Loucy (cell line): ENCODE measurements around the gene CASK.

Experiments used
- H2AFZ ChIP-seq: fragments of 200-600 bp; sonication (generic); 2 replicates; pipeline ENCODE4 v1.6.0; 2016; ENCODE audit warnings: antibody characterized with exemption, mild to moderate bottlenecking, low read length, moderate library complexity
- H3F3A ChIP-seq: fragments of 200-600 bp; 2 replicates; pipeline ENCODE4 v1.6.0; 2016; ENCODE audit warnings: antibody characterized with exemption, low read depth, mild to moderate bottlenecking
- H3K27me3 ChIP-seq: fragments of 200-600 bp; sonication (generic); 2 replicates; pipeline ENCODE4 v1.6.1; 2014; ENCODE audit warnings: low read length, mild to moderate bottlenecking; ENCODE audit not compliant: insufficient read depth, poor library complexity, severe bottlenecking
- H3K36me3 ChIP-seq: fragments of 200-600 bp; sonication (generic); 2 replicates; pipeline ENCODE4 v1.6.1; 2016; ENCODE audit warnings: low read length; ENCODE audit not compliant: insufficient read depth
- H3K4me1 ChIP-seq: fragments of 200-600 bp; sonication (generic); 2 replicates; pipeline ENCODE4 v1.5.1; 2014; ENCODE audit warnings: low read length, mild to moderate bottlenecking; ENCODE audit not compliant: insufficient read depth, poor library complexity, severe bottlenecking
- H3K4me2 ChIP-seq: fragments of 200-600 bp; sonication (generic); 2 replicates; pipeline ENCODE4 v1.6.0; 2014; ENCODE audit warnings: antibody characterized with exemption, low read length, low read depth, mild to moderate bottlenecking; ENCODE audit not compliant: poor library complexity, severe bottlenecking
- H3K4me3 ChIP-seq: fragments of 200-600 bp; sonication (generic); 2 replicates; pipeline ENCODE4 v1.5.1; 2014; ENCODE audit warnings: low read length, mild to moderate bottlenecking, mixed read lengths; ENCODE audit not compliant: poor library complexity, severe bottlenecking
- H3K79me2 ChIP-seq: fragments of 200-600 bp; sonication (generic); 2 replicates; pipeline ENCODE4 v1.6.1; 2014; ENCODE audit warnings: low read length; ENCODE audit not compliant: insufficient read depth
- H3K9ac ChIP-seq: fragments of 200-600 bp; sonication (generic); 2 replicates; pipeline ENCODE4 v1.6.0; 2014; ENCODE audit warnings: mild to moderate bottlenecking, low read depth, low read length, moderate library complexity; ENCODE audit not compliant: poor library complexity, severe bottlenecking
- H3K9me2 ChIP-seq: fragments of 200-600 bp; sonication (generic); replicated peaks from 2 replicates; pipeline ENCODE4 v1.6.1; 2016; ENCODE audit warnings: low read depth, low read length, mixed read lengths
- H3K9me3 ChIP-seq: fragments of 200-600 bp; sonication (generic); 2 replicates; pipeline ENCODE4 v1.6.1; 2014; ENCODE audit warnings: mild to moderate bottlenecking, antibody characterized with exemption, low read length, low read depth; ENCODE audit not compliant: insufficient read depth
- H4K20me1 ChIP-seq: fragments of 200-600 bp; sonication (generic); 2 replicates; pipeline ENCODE4 v1.6.0; 2014; ENCODE audit warnings: antibody characterized with exemption, low read length, mild to moderate bottlenecking; ENCODE audit not compliant: insufficient read depth, poor library complexity, severe bottlenecking
- CTCF ChIP-seq: fragments of 200-600 bp; sonication (generic); conservative IDR thresholded peaks from 2 replicates; pipeline ENCODE4 v1.5.1; 2014; ENCODE audit warnings: mild to moderate bottlenecking, antibody characterized with exemption, low read length
- EZH2phosphoT487 ChIP-seq: fragments of 200-600 bp; IDR thresholded peaks from 2 replicates; pipeline ENCODE4 v1.6.1; 2018; ENCODE audit warnings: antibody characterized with exemption, mild to moderate bottlenecking, moderate library complexity, borderline replicate concordance

The CASK gene

GRCh38 chrX:41591906-41592305, 331.4 kb downstream of the CASK start:
- Histone ChIP-seq H3F3A (no peaks in the 10 kb centered on the region), H3K4me3 (no peak overlapping the region), H3K27me3 (no peaks in the 10 kb centered on the region), H3K9me2 (no peaks in the 10 kb centered on the region), H3K79me2 (no peaks in the 10 kb centered on the region), H3K36me3 (no peaks in the 10 kb centered on the region; the same call in 1 of the 2 replicates), H3K4me1 (no peaks in the 10 kb centered on the region), H2AFZ (no peak overlapping the region), H3K9me3 (no peaks in the 10 kb centered on the region), H4K20me1 (no peaks in the 10 kb centered on the region), H3K4me2 (no peak overlapping the region), H3K9ac (no peak overlapping the region)
- TF ChIP-seq CTCF = no peak
- TF ChIP-seq EZH2phosphoT487 = no peak

- H3K27me3 ChIP-seq = no peaks in the 10 kb centered on the region
- no peaks in the 10 kb centered on the region for H3K4me1 ChIP-seq
- H3K4me3 ChIP-seq = no peak overlapping the region
- no peak overlapping the region for H3K9ac ChIP-seq
- TF ChIP-seq CTCF (no peak), EZH2phosphoT487 (no peak)
- peaks cover 4% of the 10 kb centered on the region; the same call in 1 of the 2 replicates for H3K36me3 ChIP-seq
- H3F3A ChIP-seq = no peaks in the 10 kb centered on the region
- no peaks in the 10 kb centered on the region for H3K79me2 ChIP-seq
- H2AFZ ChIP-seq = no peak overlapping the region
- no peaks in the 10 kb centered on the region for H4K20me1 ChIP-seq
- H3K9me2 ChIP-seq = no peaks in the 10 kb centered on the region
- H3K4me2 ChIP-seq = no peak overlapping the region
- H3K9me3 ChIP-seq = no peaks in the 10 kb centered on the region
These were observed 332.7 kb downstream of the CASK start for GRCh38 chrX:41590641-41591040.

- H3K27me3 ChIP-seq = no peaks in the 10 kb centered on the region
- TF ChIP-seq CTCF (no peak), EZH2phosphoT487 (no peak)
- no peaks in the 10 kb centered on the region for H3K9me3 ChIP-seq
- H2AFZ ChIP-seq = no peak overlapping the region
- no peak overlapping the region for H3K9ac ChIP-seq
- H3K4me1 ChIP-seq = no peaks in the 10 kb centered on the region
- no peak overlapping the region for H3K4me2 ChIP-seq
- no peak overlapping the region for H3K4me3 ChIP-seq
- no peaks in the 10 kb centered on the region for H3K9me2 ChIP-seq
- no peaks in the 10 kb centered on the region for H4K20me1 ChIP-seq
- H3F3A ChIP-seq = no peaks in the 10 kb centered on the region
- H3K79me2 ChIP-seq = no peaks in the 10 kb centered on the region
- peaks cover 4% of the 10 kb centered on the region; the same call in 1 of the 2 replicates for H3K36me3 ChIP-seq
These were observed 333.6 kb downstream of the CASK start for GRCh38 chrX:41589634-41590270.
